HG03045 (cell line): ENCODE results near the gene ALPG.
"Not testable (repeated sequence)": the region's sequence is repeated elsewhere in the genome, so short reads cannot be mapped to it uniquely, and the experiment has no call there.

Source experiments
- ATAC-seq: cut with Tn5 transposase; IDR thresholded peaks from one replicate; pipeline ENCODE4 v1.9.1; 2021; ENCODE audit warnings: mild to moderate bottlenecking, moderate library complexity; ENCODE audit not compliant: unreplicated experiment

ALPG gene

GRCh38 chr2:232418466-232419244 is 12.0 kb downstream of the ALPG start:
- no peak for ATAC-seq

GRCh38 chr2:232419245-232420072 is 12.8 kb downstream of the ALPG start:
- ATAC-seq: no peak

- ATAC-seq: no peak
These were observed 13.4 kb downstream of the ALPG start for GRCh38 chr2:232420073-232420454.

GRCh38 chr2:232420463-232421188 is 14.0 kb downstream of the ALPG start:
- ATAC-seq: no peak

- no peak for ATAC-seq
These were observed 14.6 kb downstream of the ALPG start for GRCh38 chr2:232421189-232421785.

- ATAC-seq: no peak
These were observed 15.4 kb downstream of the ALPG start for GRCh38 chr2:232422051-232422450.

GRCh38 chr2:232422996-232423395 is 16.4 kb downstream of the ALPG start:
- ATAC-seq: not testable (repeated sequence)

- not testable (repeated sequence) for ATAC-seq
These were observed 16.8 kb downstream of the ALPG start for GRCh38 chr2:232423407-232423806.

- ATAC-seq: no peak
These were observed 25.3 kb downstream of the ALPG start for GRCh38 chr2:232431705-232432590.

- no peak for ATAC-seq
These were observed 26.0 kb downstream of the ALPG start for GRCh38 chr2:232432598-232433184.

GRCh38 chr2:232433622-232434021 is 27.0 kb downstream of the ALPG start:
- not testable (repeated sequence) for ATAC-seq

GRCh38 chr2:232434091-232434490 is 27.4 kb downstream of the ALPG start:
- ATAC-seq: no peak

GRCh38 chr2:232434563-232435374 is 28.1 kb downstream of the ALPG start:
- ATAC-seq: no peak

- no peak for ATAC-seq
These were observed 28.7 kb downstream of the ALPG start for GRCh38 chr2:232435375-232435648.

- no peak for ATAC-seq
These were observed 29.2 kb downstream of the ALPG start for GRCh38 chr2:232435805-232436204.

- ATAC-seq: no peak
These were observed 29.9 kb downstream of the ALPG start for GRCh38 chr2:232436381-232437194.

GRCh38 chr2:232437195-232437571 is 30.5 kb downstream of the ALPG start:
- ATAC-seq: no peak

- no peak for ATAC-seq
These were observed 31.4 kb downstream of the ALPG start for GRCh38 chr2:232438091-232438490.
